Activated CD4-positive, alpha-beta T cell treated with anti-CD3 and anti-CD28 coated beads, Interleukin-2, Interleukin-4, amounts not matched to agents 100 ng/mL and 50 ng/mL, durations not matched to agents 16 hours and 8 hours (primary cell): ENCODE data around the gene DOK7.

Source experiments
- DNase-seq: peaks from one replicate; pipeline ENCODE4 v3.0.0-alpha.2; 2020; ENCODE audit warnings: low spot score

DOK7 gene

DNA sequence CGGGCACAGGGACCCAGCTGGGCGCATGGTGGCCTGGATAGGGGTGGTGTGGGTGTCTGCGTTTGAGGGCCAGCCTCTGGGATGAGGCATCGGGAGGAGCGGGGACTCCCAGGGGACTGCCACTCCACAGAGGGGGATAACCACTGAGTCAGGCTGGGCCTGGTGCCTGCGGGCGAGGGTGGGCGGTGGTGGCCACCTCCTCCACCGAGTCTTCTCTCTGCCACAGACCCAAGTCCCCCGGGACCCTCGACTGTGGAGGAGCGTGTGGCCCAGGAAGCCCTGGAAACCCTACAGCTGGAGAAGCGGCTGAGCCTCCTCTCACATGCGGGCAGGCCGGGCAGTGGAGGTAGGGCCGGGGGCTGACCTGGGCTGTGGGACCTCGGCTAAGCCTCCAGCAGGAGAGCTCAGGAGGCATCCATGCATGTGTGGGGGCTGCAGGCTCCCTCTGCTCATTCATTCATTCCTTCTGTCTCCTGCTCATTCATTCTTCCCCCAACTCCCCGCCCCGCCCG lies 26.4 kb downstream of the DOK7 start:
- DNase-seq, result no peak

DNA sequence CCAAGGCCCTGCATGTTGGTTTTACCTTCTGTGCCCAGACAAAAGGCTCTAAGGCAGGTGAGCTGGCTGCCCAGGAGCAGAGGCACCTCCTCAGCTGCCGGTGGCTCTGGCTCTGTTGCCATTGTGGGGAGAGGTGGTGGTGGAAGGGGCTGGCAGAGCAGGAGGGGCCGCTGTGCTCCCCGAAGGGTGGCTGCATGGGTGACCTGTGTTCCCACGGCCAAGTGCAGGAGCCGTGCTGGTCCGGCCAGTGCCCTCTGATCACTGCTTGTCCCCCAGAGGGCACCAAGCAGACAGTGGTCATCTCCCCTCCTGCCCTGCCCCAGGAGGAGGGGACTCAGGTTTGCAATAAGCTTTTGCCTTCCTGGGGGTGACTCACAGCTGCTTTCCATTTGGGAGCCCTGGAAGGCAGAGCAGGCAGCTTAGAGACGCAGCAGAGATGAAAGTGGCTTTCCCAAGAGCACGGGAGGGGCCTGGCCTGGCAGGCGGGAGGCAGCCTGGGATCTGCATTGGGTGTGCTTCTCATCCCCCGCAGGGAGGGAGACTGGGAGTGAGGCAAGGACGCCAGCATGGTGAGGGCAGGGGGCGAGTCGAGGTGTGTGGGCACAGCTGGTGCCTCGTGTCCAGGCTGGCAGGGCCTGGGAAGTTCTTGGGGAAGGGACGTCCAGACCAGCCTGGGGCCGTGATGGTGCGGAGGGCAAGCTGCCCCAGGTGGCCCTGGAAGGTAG lies 28.7 kb downstream of the DOK7 start:
- DNase-seq, result no peak

DNA sequence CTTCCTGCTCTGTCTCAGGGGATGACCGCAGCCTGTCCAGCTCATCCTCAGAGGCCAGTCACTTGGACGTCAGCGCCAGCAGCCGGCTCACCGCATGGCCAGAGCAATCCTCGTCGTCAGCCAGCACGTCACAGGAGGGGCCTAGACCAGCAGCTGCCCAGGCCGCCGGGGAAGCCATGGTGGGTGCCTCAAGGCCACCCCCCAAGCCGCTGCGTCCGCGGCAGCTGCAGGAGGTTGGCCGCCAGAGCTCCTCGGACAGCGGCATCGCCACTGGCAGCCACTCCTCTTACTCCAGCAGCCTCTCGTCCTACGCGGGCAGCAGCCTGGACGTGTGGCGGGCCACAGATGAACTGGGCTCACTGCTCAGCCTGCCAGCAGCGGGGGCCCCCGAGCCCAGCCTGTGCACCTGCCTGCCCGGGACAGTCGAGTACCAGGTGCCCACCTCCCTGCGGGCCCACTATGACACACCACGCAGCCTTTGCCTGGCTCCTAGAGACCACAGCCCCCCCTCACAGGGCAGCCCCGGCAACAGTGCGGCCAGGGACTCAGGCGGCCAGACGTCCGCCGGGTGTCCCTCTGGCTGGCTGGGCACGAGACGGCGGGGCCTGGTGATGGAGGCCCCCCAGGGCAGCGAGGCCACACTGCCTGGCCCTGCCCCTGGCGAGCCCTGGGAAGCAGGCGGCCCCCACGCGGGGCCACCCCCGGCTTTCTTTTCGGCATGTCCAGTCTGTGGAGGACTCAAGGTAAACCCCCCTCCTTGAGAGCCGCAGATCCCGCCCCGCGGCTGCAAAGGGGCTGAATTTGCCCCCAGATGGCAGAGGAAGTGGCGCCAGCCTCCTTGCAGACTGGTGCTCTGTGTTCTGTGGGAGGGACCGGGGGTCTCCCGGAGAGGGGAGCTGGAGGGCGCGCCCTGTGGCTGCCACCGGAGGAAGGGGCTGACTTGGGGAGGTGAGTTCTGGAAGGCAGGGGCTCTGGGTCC lies 29.9 kb downstream of the DOK7 start:
- no peak for DNase-seq

DNA sequence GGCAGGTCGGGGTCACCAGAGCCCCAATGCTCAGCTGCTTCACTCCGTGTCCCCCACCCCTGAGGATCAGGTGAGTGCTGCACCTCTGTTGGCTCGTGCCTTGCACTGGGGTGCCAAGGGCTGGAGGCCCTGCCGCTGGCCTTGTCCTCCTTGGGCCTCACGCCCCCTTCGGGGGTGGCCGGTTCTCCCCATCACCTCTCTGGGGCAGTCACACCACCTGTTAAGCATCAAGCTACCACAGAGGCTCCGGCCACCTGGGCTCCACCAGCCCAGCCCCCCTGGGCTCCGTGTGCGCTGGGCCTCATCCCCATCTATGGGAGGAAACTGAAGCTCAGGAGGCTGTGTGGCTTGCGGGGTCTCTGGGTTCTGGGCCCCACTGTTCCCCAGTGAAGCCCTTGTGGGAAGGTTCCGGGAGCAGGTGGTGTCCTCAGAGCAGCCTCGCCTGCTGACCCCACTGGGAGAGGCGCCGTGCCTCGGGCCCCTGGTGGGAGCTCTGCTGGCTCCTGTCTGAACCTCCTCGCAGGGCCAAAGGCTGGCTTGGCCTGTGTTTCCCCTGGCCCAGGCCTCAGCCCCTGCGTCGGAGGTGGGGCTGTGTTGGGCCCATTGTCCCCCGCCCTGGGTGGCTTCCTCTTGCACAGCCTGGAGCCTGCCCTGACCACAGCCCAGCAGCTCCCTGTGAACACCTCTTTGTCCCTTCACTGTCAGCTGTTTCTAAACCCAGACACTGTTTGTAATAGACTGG lies 30.8 kb downstream of the DOK7 start:
- DNase-seq, result no peak

DNA sequence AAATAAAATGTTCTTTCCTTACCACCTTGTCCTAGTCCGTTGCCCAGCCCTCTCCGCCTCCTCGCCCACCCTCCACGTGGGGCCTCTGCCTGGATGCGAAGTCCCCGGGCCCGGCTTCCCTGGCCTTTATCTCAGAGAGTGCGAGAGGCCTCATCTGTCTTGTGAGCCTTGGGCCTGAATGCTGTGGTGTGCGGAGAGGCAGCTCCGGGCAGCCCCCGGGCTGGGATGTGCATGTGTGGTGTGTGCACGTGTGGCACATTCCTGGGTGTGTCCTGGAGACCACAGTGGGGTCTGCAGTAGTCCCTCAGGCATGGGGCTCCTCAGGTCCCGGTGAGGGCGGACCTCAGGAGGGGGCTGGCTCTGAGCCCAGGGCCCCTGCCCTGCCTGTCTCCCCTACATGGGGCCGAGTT lies 31.4 kb downstream of the DOK7 start:
- DNase-seq, result no peak

DNA sequence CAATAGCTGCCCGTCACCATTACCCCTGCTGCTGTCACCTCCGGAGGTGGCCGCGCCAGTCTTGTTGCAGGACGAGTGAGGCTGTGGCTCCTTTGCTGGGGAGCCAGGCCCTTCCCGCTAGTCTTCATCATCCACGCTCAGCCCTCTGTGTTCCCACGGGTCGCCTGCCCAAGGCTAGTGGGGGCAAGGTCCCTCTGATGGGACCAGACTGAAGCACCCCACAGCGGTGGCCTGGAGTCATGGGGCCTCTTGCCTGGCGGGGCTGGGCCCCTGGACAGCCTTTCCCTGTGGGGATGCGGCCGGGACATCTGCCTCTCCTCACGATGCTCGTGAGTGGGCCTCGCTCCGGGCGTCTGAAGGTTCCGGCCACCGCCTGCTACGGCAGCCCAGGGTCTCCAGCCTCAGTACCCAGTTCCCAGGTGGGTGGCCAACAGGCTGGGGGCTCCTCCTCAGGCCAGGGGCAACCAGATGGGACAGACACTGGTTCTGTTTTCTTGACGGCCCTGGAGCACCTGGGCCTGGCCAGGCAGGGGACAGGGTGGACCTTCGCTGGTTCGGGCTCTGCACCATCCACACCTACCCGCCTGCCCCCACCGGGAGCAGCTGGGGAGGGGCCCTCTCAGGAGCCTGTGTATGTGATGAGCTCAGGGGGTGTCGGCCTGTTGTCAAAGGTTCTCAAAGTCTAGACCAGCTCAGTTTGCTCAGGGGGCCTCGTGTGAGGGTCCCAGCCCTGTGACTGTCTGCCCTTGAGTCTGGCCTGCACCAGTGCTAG lies 32.3 kb downstream of the DOK7 start:
- DNase-seq, result no peak

DNA sequence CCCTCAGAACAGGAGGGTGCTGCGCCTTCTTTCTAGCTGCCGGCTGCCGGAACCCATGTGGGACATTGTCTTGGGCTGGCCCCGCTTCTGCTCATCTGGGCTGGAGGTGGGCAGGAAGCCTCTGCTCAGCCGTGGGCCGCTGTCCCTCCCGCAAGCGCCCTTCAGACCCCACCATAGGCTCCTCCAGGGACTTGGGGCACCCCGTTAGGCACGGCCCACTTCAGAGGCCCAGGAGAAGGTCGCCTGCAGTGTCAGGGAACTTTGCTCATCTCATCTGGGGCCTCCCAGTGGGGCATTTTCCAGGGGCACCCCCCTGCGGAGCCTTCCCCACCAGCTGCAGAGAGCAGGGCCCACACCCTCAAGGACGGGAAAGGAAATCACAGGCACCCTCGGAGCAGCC lies 32.9 kb downstream of the DOK7 start:
- no peak for DNase-seq

DNA sequence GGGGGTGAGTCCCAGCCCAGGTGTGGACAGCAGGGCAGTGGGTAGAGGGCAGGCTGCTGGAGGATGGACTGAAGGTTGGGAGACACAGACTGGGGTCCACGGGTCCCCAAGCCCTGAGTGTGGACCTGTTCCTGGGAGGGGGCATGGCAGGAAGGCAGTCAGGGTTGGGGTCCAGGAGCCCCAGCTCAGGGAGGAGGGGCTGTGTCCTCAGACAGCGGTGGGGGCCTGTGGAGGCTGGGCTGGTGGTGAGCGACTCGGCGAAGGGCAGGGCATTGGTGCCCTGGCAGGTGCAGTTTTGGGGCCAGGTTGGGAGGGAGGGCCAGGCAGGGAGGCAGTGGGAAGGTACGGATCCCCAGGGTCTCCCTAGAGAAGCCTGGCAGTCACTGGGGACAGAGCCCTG lies 34.0 kb downstream of the DOK7 start:
- no peak for DNase-seq

DNA sequence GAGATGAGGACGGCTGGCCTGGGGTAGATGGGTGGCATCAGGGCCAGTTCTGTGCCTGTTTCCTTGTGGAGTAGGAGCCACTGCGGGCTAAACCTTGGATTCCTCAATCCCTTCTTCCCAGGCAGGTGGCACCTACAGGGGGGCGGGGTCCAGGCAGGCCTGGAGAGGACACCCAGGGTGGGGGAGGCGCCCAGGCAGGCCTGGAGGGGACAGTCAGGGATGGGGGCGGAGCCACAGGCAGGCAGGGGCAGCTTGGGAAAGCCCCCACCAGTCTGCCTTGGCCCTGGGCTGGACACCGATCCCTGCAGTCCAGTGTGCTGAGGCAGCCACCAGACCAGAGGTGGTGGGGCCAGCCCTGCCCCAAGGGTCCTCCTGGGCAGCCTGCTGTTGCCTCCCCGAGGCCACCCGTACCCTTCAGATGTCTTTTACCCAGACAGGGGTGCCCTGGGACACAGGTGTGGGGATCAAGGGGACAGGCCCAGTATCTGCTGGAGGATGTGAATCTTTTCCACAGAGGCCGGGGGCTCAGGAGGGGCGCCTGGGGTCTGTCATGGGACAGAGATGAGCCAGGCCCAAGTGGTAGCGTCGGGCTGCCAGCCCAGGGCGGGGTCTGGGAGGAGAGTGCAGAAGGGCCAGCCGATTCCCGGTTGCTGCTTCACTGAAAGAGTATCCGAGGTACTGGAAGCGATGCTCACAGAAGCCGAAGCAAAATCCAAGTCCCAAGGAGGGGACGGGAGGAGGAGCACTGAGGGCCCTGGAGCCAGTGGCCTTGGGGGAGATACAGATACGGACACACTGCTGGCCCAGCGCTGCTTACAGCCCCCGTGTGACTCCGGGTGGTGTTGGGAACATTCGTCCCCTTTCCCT lies 34.6 kb downstream of the DOK7 start:
- DNase-seq, result no peak

DNA sequence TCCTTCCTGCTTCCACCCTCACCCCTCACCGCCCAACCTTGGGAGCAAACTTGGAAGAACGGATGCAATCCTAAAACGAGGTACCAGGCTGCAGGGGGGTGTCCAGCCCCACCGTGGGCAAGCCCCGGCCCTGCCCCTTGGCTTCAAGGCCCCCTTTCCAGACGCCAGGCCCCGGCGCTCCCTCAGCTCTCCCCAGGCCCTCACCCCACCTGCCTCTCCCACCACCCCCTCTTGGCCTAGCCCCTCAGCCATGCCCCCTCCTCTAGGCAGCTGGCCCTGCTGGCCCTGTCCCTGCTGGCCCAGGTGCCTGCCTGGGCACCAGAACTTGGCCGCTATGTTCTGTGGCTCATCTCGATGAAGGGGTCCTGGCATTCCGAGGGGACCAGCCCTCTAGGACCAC lies 35.3 kb downstream of the DOK7 start:
- DNase-seq, result no peak

DNA sequence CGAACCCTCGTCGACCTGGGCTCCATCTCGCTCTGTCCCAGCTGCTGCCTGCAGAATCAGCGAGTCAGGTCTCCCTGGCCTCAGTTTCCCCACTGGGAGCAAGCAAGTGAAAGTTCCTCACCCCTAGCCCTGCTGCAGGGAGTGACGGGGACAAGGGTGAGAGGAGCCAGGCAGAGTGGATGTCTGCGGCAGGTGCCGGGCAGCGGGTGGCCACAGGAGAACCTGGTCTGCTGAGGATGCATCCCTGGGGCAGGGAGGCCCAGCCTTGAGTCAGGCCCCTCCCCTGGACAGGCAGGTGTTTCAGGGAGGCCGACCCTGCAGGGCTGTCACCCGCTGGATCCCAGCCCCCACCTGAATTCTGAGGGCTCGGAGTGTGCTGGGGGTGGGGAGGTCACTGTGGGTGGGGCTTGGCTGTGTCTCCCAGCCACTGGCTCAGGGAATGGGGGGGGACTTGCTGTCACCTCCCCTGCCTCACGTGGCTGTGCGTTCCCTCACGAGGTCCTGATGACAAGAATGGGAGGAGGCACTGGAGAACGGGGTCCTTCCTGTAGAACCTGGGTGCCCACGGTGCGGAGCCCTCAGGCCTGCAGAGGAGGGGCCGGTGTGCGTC lies 35.9 kb downstream of the DOK7 start:
- DNase-seq, result no peak

DNA sequence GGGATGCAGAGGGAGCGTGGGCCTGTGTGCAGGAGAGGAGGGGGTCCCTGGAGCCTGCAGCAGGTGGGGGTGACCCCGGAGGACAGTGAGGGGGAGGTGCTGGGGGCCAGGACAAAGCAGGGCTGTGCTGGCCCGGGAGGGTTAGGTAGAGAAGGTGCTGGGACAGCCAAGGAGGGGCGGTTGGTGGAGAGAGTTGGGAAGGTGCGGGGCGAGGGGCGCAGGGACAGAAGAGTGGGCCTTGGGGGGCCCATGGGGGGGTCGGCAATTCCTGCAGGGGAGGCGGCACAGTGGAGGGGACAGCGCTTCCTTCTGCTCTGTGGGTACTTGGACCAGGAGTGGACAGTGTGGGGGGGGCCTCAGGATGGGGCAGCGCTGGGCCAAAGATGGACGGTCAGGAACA lies 36.6 kb downstream of the DOK7 start:
- DNase-seq, result no peak

DNA sequence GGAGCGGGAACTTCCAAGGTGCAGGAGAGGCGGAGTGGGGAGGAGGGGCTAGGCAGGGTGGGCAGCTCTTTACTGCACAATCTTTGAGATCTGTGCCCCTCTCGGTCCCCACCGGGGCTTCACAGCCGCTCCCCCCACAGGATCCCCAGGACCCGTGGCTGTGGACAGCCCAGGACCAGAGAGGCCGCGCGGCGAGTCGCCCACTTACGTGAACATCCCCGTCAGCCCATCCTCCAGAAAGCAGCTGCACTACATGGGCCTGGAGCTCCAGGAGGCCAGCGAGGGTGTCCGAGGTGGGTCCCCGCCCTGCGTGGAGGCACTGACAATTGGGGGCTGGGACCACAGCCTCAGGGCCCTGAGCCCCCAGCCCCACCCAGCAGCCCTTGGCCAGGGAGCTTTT lies 37.0 kb downstream of the DOK7 start:
- DNase-seq, result no peak

DNA sequence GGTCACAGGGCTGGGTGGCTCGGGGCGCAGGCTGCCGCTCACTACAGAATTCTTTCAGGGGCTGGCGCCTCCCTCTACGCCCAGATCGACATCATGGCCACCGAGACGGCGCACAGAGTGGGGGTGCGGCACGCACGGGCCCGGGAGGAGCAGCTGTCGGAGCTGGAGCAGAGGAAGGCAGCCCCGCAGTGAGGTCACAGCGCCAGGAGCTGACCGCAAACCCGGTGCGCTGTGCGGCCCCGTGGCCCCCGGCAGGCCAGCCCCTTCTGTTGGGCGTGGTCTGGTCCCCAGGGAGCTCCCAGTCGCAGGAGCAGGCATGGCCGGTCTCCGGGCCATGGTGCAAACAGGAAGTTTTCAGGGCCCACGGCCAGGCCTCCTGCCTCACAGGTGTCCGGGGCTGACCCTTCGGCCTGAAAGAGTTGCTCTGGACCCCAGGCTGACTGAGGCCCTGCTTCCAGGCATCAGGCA lies 37.6 kb downstream of the DOK7 start:
- no peak for DNase-seq

DNA sequence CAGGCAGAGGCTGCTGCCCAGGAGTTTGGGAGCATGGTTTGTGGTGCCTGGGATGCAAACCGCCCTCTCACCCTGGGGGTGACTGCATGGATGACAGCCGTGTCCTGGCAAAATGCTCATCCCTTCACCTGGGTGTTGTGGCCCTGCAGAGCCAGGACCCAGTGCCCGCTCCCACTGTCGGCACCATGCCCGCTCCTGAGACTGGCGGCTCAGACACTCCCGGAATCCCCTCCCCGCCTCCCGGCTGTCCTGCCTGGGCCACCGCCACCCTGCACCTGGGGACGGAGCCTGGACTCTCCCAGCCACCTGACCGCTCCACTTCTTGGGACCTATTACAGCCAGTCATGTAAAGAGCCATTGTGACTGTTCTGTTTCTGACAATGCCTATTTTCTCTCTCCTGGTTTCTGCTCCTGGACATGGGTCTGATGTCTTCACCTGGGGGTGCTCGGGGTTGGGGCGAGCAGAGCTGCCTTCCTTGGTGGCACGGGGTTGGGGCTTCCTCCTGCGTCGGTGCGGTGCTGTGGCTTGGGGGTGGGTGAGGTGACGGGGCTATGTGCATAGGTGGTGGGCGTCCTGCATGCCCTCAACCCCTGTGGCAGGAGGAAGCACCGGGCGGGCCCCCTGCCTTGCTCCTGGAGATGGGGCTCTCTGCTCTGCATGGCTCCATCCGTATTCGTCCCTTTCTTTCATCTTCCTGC lies 38.2 kb downstream of the DOK7 start:
- DNase-seq, result no peak

DNA sequence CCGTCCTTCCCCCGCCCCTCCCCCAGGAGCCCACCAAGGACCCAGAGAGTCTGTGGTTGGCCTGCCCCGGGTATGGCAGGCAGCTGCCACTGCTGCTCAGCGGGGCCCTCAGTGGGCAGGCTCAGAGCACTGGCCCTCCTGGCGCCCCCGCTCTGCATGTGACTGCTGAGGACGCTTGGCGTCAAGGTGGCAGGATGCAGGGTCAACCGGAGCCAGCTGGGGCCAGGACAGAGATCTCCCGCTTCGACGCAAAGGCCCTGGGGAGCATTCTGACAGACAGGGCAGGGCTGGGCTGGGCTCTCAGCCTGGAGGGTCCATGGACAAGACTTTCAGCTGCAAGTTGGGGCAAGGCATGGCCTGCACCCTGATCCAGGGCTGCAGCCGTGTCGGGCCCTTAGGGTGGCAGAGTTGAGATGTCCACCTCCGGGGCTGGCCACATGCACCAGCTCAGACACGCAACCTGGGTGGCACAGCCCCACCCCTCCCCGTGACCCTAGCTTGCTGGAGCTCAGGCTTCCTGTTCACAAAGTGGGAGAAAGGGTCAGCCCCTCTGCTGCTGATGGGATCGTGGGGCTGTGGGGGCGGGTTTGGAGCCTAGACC lies 38.8 kb downstream of the DOK7 start:
- no peak for DNase-seq

DNA sequence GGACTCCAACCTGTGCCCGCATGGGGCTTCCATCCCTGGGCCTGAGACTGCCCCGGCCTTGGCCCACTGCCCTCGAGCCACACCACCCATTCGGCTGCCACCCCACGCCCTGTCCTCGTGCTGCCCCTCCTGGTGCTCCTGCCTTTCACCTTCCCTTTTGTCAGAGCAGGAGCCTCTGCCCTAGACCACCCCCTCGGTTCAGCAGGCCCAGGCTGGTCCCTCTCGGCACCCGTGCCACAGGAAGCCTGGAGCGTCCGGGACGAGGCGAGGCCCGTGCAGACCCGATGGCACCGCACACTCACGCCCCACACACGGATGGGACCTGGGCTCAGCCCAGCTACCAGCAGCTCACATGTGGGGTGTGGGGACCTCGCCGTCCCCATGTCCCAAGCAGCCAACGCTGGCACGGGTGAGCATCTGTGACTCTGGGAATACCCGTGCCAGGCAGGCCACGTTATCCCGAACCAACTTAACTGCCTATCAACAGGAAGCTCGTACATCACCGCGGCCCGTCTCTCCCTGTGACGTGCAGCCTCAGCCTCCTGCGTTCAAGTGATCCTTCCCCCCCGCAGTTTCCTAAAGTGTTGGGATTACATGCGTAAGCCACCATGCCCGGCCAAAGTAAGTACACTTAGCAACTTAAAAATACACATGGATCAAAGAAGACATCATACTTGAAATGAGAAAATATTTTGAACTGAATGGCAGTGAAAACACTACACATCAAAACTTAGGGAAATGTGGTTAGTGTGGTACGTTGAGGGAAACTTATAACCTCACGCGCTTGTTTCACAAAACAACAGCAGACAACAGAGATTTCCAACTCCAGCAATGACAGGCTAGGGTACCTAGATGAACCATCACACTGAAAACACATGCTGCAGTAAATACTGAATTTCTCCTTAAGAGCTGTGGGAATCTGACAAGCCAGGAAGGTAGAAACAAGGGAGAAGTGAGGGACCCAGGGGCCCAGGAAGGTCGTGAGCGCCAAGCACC lies 40.1 kb downstream of the DOK7 start:
- DNase-seq, result peak; percentile 47

DNA sequence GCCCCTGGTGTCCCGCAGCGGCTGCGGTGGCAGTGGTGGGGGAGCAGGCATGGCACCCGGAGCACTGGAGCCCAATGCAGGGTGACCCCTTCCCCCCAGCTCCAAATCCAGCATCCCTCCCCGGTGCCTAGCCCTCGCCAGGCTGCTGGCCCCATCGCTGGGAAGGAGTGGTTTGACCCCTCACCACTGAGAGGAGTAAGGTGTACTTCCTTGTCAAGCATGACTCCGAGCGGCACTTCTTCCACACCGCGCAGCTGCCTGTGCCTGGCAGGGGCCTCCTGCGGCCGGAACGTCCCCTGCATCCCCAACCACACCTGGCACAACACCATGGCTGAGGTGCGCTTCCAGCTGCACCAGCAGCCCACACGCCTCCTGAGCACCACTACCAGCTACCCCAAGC lies 42.1 kb downstream of the DOK7 start:
- no peak for DNase-seq
